GM15510 (cell line): ENCODE measurements around the gene IQCK.

Source experiments
- POLR2A ChIP-seq: IDR thresholded peaks from 3 replicates; pipeline ENCODE4 v1.6.1; 2011; ENCODE audit warnings: borderline replicate concordance; ENCODE audit not compliant: insufficient read length; ENCODE audit errors: extremely low read depth

The IQCK gene

DNA sequence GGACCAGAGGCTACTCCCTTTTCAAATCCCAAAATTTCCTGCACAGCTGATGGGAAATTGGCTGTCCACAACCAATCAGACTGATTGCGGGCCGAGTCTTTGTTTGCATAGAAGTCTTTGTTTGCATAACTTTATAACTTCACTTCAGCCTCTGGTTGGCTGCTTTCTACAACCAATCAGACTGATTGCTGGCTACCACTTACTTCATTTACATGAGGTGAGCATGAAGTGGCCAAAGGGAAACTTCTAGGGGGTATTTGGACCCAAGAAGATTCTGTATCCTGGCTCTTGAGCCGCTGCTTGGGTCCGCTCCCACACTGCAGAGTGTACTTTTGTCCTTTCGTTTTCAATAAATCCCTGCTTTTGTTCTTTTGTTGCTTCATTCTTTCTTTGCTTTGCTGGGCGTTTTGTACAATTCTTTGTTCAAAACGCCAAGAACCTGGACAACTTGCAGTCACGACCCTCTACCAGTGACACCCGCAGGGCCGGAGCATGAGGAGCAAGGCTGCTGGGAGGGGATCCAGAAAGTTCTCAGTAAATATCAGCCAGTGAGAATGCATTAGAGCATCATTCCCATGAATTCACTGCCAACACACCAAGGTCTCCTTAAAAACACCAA lies 67.5 kb downstream of the IQCK start:
- TF ChIP-seq POLR2A: no peak

DNA sequence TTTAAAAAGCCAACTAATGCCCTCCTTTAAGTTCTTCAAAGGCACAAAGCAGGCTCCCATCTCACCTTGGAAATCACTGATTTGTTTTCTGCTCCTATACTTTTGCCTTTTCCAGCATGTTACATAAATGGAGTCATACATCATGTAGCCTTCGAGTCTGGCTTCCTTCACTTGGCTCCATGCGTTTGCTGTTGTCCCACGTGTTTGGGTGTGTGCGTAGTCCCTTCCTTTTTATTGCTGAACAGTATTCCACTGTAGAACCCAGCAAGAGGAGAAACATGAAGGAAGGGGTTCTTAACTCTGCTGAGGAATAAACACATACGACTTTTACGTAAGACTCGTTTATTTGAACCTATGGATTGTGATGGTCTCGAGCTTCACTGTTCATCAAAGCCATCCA lies 84.5 kb downstream of the IQCK start:
- no peak for TF ChIP-seq POLR2A

- TF ChIP-seq POLR2A: no peak
Observed at GRCh38 chr16:19804538-19805323, 86.7 kb downstream of the IQCK start.

DNA sequence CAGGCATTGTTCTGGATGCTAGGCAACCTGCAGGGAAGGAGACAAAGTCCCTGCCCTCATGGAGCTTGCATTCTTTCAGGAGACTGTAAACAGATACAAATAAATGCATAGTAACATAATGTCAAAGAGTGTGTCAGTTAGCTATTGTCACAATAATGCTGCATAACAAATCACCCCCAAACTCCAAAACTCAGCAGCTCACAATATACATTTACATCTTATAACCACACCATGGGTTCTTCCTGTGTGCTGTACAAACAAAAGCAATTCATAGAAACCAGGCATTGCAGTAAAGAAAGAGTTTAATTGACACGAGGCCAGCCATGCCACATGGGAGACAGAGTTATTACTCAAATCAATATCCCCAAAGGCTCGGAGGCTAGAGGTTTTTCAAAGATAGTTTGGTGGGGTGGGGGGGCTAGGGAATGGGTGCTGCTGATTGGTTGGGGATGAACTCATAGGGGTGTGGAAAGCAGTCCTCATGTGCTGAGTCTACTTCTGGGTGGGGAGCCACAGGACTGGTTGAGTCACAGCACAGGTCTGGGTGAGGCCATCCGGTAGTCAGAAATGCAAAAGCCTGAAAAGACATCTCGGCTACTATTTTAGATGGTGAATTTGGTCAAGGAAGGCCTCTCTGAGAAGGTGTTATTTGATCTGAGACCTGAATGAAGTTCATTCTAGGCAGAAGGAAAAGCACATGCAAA lies 87.5 kb downstream of the IQCK start:
- no peak for TF ChIP-seq POLR2A

- no peak for TF ChIP-seq POLR2A
Observed at GRCh38 chr16:19808061-19808641, 90.1 kb downstream of the IQCK start.

DNA sequence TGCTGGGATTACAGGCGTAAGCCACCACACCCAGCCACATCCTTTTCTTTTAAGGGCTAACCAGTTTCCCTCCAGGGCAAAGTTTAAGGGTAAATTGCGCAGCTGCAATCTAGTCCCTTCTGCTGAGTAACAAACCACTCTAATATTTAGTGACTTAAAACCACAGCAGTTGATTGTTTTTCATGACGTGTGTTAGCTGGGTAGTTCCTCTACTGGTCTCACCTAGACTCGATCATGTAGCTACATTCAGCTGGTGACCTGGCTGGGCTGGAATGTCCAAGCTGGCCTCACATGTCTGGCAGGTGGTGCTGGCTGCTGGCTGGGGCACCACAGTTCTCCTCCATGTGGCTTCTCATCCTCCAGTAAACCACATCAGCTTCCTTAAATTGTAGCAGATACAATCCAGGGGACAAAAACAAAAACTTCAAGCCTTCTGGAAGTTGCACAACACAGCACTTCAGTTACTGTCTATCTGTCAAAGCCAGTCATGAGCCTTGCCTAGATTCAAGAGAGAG lies 91.1 kb downstream of the IQCK start:
- TF ChIP-seq POLR2A: no peak

DNA sequence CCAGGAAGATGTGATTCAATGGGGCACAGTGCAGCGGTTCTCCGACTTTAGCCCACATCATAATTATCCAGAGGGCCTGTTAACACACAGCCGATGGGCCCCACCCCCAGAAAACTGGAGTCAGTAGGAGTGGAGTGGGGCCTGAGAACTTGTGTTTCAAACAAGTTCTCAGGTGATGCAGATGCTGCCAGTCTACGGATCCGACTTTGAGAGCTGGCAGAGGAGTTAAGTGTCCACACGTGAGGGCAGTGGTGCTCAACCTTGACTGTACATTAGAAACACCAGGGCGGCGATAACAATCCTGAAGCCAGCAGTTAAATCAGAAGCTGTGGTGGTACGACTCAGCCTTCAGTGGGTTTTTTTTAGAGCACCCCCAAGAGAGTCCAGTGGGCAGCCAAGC lies 91.6 kb downstream of the IQCK start:
- TF ChIP-seq POLR2A: no peak

- no peak for TF ChIP-seq POLR2A
Observed at GRCh38 chr16:19810817-19811731, 93.0 kb downstream of the IQCK start.

- no peak for TF ChIP-seq POLR2A
Observed at GRCh38 chr16:19812986-19813385, 94.9 kb downstream of the IQCK start.

DNA sequence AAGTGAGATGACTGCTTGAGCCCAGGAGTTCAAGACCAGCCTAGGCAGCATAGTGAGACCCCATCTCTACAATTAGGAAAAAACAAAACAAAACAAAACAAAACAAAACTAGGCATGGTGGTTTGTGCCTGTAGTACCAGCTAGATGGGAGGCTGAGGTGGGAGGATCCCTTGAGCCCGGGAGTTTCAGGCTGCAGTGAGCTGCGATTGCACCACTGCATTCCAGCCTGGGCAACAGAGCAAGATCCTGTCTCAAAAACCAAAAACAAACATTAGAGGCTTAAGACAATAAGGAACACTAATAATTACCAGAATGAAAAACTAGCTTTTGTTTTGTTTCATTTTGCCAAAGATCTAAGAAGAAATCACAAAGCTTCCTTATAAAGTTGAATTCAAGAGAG lies 97.3 kb downstream of the IQCK start:
- no peak for TF ChIP-seq POLR2A

- TF ChIP-seq POLR2A: no peak
Observed at GRCh38 chr16:19817122-19817521, 99.1 kb downstream of the IQCK start.

DNA sequence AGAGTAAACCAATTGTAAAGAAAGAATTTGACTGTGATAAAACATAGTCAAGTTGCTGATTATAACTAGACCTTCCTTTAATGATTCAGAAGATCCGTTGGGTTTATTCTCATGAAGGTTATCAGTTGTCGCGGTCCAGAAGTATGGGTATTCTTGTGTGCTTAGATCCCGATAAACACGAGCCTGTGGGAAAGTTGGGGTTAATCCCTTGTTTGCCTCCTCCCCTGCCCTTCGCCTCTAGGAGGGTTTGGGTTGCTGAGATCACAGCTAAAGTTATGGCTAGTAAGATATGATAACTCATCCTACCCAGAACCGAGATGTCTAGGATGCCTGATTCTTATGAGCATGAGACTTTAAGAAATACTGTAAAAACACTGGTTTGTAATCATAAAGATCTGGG lies 99.8 kb downstream of the IQCK start:
- TF ChIP-seq POLR2A: no peak

- no peak for TF ChIP-seq POLR2A
Observed at GRCh38 chr16:19822533-19822932, 104.5 kb downstream of the IQCK start.

DNA sequence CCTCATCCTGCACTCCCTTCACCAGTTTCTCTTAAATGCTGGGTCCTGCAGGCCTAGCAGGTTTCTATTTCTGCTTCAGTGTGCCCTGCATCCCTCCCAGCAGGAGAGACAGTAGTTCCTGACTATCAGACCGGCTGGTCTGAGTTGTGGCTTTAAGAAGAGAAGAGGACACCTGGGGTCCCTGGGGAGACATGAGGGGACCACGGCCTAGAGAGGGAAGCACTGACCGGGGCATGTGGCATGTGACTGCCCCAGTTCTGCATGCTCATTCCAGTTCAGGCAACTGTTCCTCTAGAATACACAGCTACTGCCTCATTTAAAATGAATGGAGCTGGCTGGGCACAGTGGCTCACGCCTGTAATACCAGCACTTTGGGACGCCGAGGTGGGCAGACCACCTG lies 105.3 kb downstream of the IQCK start:
- no peak for TF ChIP-seq POLR2A
